NCI-H446 (cell line): ENCODE data around the gene SPAG9.
"Not testable (repeated sequence)": the region's sequence is repeated elsewhere in the genome, so short reads cannot be mapped to it uniquely, and the experiment has no call there.

Experiments used
- DNase-seq, 2 experiments: peaks; one replicate each; lab custom pipeline; 2025; lab: John Stamatoyannopoulos, UW

Gene SPAG9

DNA sequence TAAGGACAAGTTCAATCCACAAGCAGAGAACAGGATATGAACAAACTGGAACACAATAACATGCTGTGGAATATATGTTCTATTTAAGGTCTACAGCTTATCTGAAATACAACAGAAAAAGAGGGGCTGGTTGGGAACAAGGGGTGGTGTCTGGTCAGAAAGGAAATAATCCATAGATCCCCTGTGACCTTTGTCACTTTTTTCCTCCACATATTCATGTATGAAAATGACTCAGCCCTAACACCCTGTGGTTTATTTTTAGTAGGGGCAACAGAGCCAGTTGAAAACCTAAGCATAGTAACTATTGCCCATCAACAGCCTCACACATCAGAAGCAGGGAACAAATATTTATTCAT, 12.3 kb upstream of the SPAG9 start:
- no peak for DNase-seq

DNA sequence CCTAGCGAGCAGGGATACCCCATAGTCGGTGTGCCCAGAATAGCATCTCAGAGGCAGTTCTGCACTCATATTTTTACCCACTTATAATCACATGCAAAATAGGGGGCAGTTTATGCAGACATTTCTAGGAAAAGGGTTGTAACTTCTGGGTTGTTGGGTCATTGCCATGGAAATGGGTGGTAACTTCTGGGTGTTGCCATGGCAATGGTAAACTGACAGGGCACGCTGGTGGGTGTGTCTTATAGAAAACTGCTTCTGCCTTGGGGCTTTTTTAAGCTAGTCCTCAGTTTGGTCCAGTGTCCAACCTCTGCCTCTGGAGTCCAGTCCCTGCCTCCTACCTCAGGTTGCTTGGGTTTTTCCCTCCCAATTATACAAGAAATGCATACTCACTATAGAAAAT, 7.4 kb upstream of the SPAG9 start:
- peak in 1 of 2 experiments; percentile 30 for DNase-seq

GRCh38 chr17:51124640-51125503, 4.2 kb upstream of the SPAG9 start:
- no peak for DNase-seq

DNA sequence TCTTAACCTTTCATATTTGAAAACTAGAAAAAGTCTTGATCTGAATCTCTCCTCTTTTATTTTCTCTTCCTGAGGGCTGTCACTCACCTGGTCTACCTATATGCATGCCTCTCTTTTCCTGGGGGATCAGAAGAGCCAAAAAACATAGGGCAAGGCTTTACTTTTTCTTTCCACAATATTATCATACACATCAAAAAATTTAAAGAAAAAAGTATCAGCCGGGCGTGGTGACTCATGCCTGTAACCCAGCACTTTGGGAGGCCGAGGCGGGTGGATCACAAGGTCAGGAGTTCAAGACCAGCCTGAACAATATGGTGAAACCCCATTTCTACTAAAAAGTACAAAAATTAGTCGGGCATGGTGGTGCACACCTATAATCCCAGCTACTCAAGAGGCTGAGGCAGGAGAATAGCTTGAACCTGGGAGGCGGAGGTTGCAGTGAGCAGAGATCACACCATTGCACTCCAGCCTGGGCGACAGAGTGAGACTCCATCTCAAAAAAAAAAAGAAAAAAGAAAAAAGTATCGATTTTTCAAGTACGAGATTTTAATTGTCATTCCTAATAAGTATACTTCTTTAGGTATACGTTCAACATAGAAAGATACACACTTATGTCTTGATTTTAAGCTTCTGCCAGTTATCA, 1.9 kb upstream of the SPAG9 start:
- not testable (repeated sequence) for DNase-seq

- DNase-seq, result no peak
Observed at GRCh38 chr17:51121620-51122472, 1.2 kb upstream of the SPAG9 start.

GRCh38 chr17:51120357-51120738, 320 bp downstream of the SPAG9 start:
- no peak for DNase-seq

DNA sequence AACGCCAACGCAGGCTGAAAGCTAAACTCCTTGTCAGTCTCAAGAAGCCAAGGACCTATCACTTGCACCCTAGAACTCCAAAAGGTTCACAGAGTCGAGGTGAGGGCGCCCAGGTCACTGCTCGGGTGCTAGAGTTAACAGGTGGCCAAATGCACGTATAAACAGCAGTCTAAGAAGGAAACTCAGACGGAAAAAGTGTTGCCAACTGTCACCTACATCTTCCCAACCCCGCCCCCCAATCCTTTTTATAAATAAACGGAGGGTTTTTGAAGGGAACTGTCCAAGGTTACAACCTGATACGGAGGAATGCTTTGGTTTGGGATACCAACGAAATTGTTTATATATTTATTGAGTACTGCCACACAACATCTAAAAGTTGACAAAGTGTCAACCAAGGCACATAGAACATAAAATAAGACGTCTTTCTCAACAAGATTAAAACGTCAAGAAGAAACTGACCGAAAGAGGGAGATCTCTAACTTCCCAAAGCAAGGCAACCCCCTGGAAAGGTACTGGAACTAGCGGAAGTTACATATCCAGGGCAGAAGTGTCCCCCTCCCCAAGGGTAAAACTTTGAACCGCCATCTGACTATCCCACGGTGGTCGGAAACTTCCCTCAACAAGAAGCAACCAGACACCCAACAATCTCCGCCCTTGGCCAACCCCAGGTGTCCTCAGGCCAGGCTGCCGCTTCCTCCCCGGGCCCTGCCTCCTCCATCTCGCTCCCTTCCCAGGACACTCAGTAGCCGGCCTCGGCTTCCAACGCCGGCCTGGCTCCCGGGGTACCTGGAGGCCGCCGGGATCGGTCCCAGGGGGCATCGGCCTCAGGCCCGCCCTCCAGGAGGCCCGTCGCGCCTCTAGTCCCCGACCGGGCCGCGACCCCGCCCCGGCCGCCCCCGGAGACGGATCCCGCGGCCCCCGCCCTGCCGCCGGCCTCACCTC, 982 bp downstream of the SPAG9 start:
- DNase-seq, result peak in 1 of 2 experiments; percentile 31

DNA sequence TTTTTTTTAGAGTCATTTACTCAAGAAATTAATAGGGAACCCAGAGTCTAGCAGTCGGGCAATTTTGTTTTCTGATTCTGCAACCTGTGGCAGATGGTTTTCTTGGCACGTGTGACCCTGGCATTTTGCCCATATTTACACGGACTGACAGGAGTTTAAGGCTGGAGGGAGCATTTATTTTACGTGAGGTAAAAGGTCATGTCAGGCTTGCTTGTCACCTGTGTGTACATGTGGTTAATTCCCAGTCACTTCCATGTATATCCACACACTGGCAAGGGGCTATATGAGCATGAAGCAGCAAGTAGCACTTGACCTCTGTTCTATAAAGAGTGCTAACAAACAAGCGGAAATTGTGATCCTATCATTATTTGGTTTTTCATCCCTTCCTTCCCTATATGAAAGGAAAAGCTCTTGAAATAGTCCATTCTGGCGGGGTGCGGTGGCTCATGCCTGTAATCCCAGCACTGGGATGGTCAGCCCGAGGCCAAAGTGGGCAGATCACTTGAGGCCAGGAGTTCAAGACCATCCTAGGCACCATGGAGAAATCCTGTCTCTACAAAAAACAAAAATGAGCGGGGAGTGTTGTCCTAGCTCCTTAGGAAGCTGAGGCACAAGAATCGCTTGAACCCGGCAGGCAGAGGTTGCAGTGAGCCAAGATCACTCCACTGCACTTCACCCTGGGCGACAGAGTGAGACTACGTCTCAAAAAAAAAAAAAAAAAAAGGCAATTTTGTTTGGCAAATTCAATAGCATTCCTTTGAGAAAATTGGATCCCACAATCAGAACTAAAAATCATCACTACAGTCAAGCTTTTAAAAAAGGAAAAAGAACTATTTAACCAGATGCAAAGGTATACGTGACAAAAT, 2.1 kb downstream of the SPAG9 start:
- DNase-seq, result peak; percentile 54 to 80

DNA sequence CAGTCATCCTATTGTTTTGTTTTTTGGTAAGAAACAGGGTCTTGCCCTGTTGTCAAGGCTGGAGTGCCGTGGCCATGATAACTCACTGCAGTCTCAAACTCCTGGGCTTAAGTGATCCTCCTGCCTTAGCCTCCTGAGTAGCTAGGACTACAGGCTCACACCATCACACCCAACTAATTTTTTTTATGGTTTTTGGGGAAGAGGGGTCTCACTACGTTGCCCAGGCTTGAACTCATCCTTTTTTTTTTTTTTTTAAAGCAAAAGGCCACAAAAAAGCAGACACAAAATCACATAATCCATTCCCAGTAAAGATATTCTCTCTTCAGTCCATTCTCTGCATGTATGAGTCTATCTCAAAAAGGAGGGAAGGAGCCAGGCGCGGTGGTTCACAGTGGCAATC, 5.5 kb downstream of the SPAG9 start:
- no peak for DNase-seq

DNA sequence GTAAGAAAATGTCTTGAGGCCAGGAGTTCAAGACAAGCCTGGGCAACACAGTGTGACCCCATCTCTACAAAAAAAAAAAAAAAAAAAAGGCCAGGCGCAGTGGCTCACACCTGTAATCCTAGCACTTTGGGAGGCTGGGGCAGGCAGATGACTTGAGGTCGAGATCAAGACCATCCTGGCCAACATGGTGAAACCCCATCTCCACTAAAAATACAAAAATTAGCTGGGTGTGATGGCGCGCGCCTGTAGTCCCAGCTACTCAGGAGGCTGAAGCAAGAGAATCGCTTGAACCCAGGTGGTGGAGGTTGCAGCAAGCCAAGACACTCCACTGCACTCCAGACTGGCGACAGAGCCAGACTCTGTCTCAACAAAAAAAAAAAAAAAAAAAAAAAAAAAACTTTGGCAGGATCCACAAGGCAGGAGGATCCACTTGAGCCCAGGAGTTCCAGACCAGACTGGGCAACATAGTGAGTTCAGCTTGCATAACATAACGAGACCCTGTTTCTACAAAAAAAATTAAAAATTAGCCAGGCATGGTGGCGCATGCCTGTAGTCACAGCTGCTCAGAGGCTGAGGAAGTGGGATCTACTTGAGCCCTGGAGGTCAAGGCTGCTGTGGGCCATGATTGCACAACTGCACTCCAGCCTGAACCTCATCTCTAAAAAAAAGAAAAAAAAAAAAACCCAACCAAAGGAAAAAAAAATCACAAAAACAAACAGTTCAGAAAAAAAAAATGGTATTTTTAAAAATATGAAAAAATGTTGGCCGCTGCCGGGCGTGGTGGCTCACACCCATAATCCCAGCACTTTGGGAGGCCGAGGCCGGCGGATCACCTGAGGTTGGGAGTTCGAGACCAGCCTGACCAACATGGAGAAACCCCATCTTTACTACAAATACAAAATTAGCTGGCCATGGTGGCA, 8.1 kb downstream of the SPAG9 start:
- peak in 1 of 2 experiments; percentile 59 for DNase-seq

DNA sequence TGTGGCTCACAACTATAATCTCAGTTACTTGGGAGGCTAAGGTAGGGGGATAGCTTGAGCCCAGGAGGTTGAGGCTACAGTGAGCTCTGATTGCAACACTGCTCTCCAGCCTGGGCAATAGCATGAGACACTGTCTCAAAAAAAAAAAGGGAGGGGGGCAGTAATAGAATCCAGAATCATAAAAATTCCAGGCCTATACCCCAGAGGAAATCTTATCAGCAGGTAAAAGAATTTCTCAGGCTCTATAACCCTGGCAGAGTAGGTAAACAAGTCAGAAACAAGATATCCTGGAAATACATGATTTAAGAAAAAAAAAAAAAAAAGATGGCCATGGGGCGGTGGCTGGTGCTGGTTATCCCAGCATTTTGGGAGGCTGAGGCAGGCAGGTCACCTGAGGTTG, 12.9 kb downstream of the SPAG9 start:
- no peak for DNase-seq

- no peak for DNase-seq
Observed at GRCh38 chr17:51103451-51103850, 17.2 kb downstream of the SPAG9 start.

DNA sequence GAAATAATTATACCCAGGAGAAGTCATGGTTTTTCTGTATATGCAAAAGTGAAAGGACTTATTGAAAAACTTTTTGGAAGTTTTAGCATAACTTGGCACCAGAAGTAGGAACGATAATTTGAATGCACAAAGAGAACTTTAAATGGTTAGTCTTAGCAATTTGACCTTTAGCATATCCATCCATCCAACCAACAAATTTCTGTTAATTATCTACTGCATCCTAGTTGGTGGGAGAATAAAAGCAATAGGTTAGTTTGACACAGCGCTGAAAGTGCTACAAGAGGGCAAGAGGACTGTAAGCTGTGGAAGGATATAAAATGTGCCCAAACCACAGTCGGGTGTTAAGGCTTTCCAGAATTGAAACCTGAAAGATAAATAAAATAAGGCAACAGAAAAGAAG, 17.6 kb downstream of the SPAG9 start:
- no peak for DNase-seq

- DNase-seq, result no peak
Observed at GRCh38 chr17:51097708-51098446, 22.8 kb downstream of the SPAG9 start.

DNA sequence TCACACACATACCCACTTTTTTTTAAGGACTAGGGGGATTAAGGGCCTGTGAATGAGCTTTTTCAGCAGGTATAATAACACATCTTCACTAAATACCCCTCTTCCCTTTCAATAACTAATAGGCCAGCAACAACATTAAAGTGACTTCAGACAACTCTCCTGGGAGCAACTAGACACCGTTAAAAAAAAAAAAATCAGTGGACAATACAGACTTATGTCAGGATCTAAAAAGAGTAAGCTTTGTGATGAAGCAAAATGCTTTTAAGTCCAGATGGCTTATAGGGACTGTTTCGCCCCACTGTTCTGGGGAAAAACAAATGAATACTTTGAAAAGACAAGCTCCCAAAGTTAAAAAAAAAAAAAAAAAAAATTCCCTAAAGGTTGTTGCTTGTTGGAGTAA, 29.0 kb downstream of the SPAG9 start:
- no peak for DNase-seq

GRCh38 chr17:51088868-51089267, 31.8 kb downstream of the SPAG9 start:
- DNase-seq, result not testable (repeated sequence)

DNA sequence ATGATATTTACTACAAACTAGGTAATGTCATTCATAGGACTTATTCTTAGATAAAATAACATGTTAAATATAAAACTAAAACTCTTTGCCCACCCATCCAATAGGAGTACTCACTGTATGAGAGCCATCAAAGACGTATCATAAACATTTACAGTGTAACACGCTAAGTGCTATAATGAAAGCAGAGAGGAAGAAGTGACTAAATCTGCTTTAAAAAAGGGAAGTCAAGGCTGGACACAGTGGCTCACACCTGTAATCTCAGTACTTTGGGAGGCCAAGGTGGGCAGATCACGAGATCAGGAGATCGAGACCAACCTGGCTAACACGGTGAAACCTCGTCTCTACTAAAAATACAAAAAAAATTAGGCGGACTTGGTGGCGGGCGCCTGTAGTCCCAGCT, 32.4 kb downstream of the SPAG9 start:
- DNase-seq, result no peak

- no peak for DNase-seq
Observed at GRCh38 chr17:51087072-51087757, 33.5 kb downstream of the SPAG9 start.
